ENCODE measurements around the gene MIEF1.

- TF ChIP-seq, protein P1, sequence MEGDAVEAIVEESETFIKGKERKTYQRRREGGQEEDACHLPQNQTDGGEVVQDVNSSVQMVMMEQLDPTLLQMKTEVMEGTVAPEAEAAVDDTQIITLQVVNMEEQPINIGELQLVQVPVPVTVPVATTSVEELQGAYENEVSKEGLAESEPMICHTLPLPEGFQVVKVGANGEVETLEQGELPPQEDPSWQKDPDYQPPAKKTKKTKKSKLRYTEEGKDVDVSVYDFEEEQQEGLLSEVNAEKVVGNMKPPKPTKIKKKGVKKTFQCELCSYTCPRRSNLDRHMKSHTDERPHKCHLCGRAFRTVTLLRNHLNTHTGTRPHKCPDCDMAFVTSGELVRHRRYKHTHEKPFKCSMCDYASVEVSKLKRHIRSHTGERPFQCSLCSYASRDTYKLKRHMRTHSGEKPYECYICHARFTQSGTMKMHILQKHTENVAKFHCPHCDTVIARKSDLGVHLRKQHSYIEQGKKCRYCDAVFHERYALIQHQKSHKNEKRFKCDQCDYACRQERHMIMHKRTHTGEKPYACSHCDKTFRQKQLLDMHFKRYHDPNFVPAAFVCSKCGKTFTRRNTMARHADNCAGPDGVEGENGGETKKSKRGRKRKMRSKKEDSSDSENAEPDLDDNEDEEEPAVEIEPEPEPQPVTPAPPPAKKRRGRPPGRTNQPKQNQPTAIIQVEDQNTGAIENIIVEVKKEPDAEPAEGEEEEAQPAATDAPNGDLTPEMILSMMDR (IDR thresholded peaks at IDR 0.05; ENCODE audit: low read length), result no peak
- no peak for TF ChIP-seq EZH2 (IDR thresholded peaks at IDR 0.05; ENCODE audit: borderline replicate concordance, low read length)
Measured at GRCh38 chr22:39513791-39514190, 11.7 kb downstream of the MIEF1 start.

Measured in OCI-LY1 (cell line).